ENCODE data around the gene ADAMTSL3.

ADAMTSL3 gene

DNA sequence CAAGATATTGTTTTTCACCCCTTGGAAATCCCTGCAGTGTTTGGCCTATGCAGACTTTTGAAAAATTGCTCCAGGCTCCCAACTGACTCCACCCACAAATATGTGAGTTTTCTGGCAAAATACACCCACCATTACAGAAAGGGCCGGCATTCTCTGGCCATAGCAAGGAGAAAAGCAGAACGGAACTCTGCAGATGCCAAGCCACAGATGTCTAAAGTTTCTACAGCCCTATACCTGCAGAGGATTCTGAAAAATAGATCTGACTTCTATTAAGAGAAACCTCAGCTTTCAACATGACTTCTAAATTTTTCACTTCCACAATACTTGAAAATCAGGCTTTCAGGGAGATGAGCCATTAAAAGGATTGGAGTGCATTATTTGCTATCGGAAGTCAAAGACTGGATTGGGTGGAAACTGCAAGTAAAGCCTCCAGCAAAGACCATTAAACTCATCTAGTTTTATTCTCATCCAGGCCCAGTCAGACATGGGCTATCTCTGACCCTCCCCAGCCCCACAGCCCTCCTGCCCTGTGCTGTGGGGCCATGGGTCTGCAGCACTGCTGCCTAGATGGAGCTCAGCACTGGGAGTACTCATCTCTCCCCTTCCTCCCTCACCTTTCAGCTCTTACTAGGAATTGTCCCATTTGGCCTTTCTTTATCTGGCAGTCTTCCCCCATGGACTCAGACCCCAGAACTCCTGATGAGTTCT lies 338.6 kb downstream of the ADAMTSL3 start:
- peaks cover 17% of the 10 kb centered on the region for H3K4me1 ChIP-seq (ENCODE audit: control insufficient read depth, low read length)
- H3K4me3 ChIP-seq (ENCODE audit: low read length): no peak overlapping the region
- TF ChIP-seq, protein P1, sequence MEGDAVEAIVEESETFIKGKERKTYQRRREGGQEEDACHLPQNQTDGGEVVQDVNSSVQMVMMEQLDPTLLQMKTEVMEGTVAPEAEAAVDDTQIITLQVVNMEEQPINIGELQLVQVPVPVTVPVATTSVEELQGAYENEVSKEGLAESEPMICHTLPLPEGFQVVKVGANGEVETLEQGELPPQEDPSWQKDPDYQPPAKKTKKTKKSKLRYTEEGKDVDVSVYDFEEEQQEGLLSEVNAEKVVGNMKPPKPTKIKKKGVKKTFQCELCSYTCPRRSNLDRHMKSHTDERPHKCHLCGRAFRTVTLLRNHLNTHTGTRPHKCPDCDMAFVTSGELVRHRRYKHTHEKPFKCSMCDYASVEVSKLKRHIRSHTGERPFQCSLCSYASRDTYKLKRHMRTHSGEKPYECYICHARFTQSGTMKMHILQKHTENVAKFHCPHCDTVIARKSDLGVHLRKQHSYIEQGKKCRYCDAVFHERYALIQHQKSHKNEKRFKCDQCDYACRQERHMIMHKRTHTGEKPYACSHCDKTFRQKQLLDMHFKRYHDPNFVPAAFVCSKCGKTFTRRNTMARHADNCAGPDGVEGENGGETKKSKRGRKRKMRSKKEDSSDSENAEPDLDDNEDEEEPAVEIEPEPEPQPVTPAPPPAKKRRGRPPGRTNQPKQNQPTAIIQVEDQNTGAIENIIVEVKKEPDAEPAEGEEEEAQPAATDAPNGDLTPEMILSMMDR (IDR thresholded peaks at IDR 0.05; ENCODE audit: low read depth, low read length, poor library complexity, severe bottlenecking): no peak
- no peak for TF ChIP-seq EZH2phosphoT487 (IDR thresholded peaks at IDR 0.05; ENCODE audit: borderline replicate concordance, low read length)
- H3K27me3 ChIP-seq (ENCODE audit: control insufficient read depth, low read length): no peaks in the 10 kb centered on the region
- no peaks in the 10 kb centered on the region for H3F3A ChIP-seq (ENCODE audit: control insufficient read depth, insufficient read depth)
- no peaks in the 10 kb centered on the region for H3K79me2 ChIP-seq (ENCODE audit: control insufficient read depth, low read length)
- no peaks in the 10 kb centered on the region for H3K36me3 ChIP-seq (ENCODE audit: control insufficient read depth, low read length)
- H3K4me2 ChIP-seq (ENCODE audit: low read length): no peak overlapping the region
- H3K9me3 ChIP-seq (ENCODE audit: control insufficient read depth, insufficient read depth, low read length): no peaks in the 10 kb centered on the region
- no peak overlapping the region for H3K27ac ChIP-seq (ENCODE audit: low read depth, low read length)
- H3K9me2 ChIP-seq (replicated peaks; ENCODE audit: control insufficient read depth, low read length): no peaks in the 10 kb centered on the region
- no peaks in the 10 kb centered on the region for H4K20me1 ChIP-seq (ENCODE audit: control insufficient read depth, insufficient read depth, low read depth, low read length)

DNA sequence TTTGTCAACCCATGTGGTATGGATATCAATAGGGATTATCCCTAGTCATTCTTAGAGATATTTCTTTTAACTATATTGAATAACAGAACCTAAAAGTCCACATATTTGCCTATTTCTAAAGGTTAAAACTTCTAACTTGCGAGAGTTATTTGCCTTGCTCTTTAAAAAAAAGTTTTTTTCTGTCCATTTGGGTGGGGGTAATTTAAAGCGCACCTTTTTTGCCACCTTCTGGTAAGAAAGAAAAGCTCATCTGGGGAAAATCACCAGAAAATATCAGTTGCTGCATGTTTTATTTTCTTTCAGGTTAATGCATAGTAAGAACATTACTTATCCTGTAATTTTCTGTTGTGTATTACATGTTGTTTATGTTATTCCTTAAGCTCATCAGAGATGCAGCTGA lies 339.7 kb downstream of the ADAMTSL3 start:
- Histone ChIP-seq H3K36me3 (ENCODE audit: control insufficient read depth, low read length) (no peaks in the 10 kb centered on the region), H3K27ac (ENCODE audit: low read depth, low read length) (no peak overlapping the region), H3K79me2 (ENCODE audit: control insufficient read depth, low read length) (no peaks in the 10 kb centered on the region), H3K27me3 (ENCODE audit: control insufficient read depth, low read length) (no peaks in the 10 kb centered on the region), H3K9me2 (replicated peaks; ENCODE audit: control insufficient read depth, low read length) (no peaks in the 10 kb centered on the region), H3K4me1 (ENCODE audit: control insufficient read depth, low read length) (peaks cover 17% of the 10 kb centered on the region), H3K4me3 (ENCODE audit: low read length) (no peak overlapping the region), H3K4me2 (ENCODE audit: low read length) (no peak overlapping the region), H3F3A (ENCODE audit: control insufficient read depth, insufficient read depth) (no peaks in the 10 kb centered on the region), H3K9me3 (ENCODE audit: control insufficient read depth, insufficient read depth, low read length) (no peaks in the 10 kb centered on the region), H4K20me1 (ENCODE audit: control insufficient read depth, insufficient read depth, low read depth, low read length) (no peaks in the 10 kb centered on the region)
- TF ChIP-seq, protein P1 (IDR thresholded peaks at IDR 0.05; ENCODE audit: low read depth, low read length, poor library complexity, severe bottlenecking): no peak
- no peak for TF ChIP-seq EZH2phosphoT487 (IDR thresholded peaks at IDR 0.05; ENCODE audit: borderline replicate concordance, low read length)

DNA sequence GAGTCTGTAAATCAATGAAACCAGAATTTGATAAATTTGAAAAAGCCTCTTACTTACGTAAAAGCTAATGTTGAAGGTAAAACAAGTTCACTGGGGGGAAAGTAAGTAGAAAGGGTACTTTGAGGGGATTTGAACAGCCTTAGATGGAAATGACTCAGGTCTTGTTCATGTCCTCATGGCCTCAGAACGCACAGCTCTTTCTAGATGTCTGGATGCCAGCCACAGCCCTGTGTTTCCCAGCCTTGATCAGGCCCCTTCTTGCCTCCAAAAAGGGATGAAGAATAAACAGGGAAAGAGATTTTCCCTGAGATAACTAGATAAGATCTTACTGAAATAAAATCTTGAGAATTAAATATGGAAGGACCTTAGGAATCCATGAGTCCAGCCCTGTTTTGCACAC lies 344.6 kb downstream of the ADAMTSL3 start:
- H3K4me3 ChIP-seq (ENCODE audit: low read length): no peak overlapping the region
- no peaks in the 10 kb centered on the region for H3K79me2 ChIP-seq (ENCODE audit: control insufficient read depth, low read length)
- no peak overlapping the region for H3K27ac ChIP-seq (ENCODE audit: low read depth, low read length)
- H3K4me2 ChIP-seq (ENCODE audit: low read length): no peak overlapping the region
- H4K20me1 ChIP-seq (ENCODE audit: control insufficient read depth, insufficient read depth, low read depth, low read length): no peaks in the 10 kb centered on the region
- no peaks in the 10 kb centered on the region for H3K36me3 ChIP-seq (ENCODE audit: control insufficient read depth, low read length)
- H3K27me3 ChIP-seq (ENCODE audit: control insufficient read depth, low read length): no peaks in the 10 kb centered on the region
- no peak for TF ChIP-seq EZH2phosphoT487 (IDR thresholded peaks at IDR 0.05; ENCODE audit: borderline replicate concordance, low read length)
- TF ChIP-seq, protein P1 (IDR thresholded peaks at IDR 0.05; ENCODE audit: low read depth, low read length, poor library complexity, severe bottlenecking): no peak
- no peaks in the 10 kb centered on the region for H3K9me2 ChIP-seq (replicated peaks; ENCODE audit: control insufficient read depth, low read length)
- H3K9me3 ChIP-seq (ENCODE audit: control insufficient read depth, insufficient read depth, low read length): no peaks in the 10 kb centered on the region
- H3K4me1 ChIP-seq (ENCODE audit: control insufficient read depth, low read length): no peaks in the 10 kb centered on the region
- no peaks in the 10 kb centered on the region for H3F3A ChIP-seq (ENCODE audit: control insufficient read depth, insufficient read depth)
